ENCODE measurements around the gene PA2G4.

Gene PA2G4

GRCh38 chr12:56127888-56128669 is 23.7 kb downstream of the PA2G4 start, which contains the start of gene ESYT1:
ESYT1 (plus strand) TSS chr12:56128267; CDS start chr12:56128320, 53 bp downstream.
- TF ChIP-seq GATA2 (IDR thresholded peaks at IDR 0.05; ENCODE audit: low read depth, low read length) (peak; percentile 21; the same call in 1 of the 2 replicates), GATA3 (IDR thresholded peaks at IDR 0.05; ENCODE audit: low read depth, low read length) (no peak)

- no peak for TF ChIP-seq GATA2 (IDR thresholded peaks at IDR 0.05; ENCODE audit: low read depth, low read length)
- no peak for TF ChIP-seq GATA3 (IDR thresholded peaks at IDR 0.05; ENCODE audit: low read depth, low read length)
Observed at GRCh38 chr12:56128670-56129205, 24.4 kb downstream of the PA2G4 start.

GRCh38 chr12:56129206-56129941 is 25.0 kb downstream of the PA2G4 start:
- no peak for TF ChIP-seq GATA2 (IDR thresholded peaks at IDR 0.05; ENCODE audit: low read depth, low read length)
- TF ChIP-seq GATA3 (IDR thresholded peaks at IDR 0.05; ENCODE audit: low read depth, low read length): no peak

GRCh38 chr12:56129942-56130495 is 25.7 kb downstream of the PA2G4 start:
- TF ChIP-seq GATA3 (IDR thresholded peaks at IDR 0.05; ENCODE audit: low read depth, low read length) (no peak), GATA2 (IDR thresholded peaks at IDR 0.05; ENCODE audit: low read depth, low read length) (no peak)

GRCh38 chr12:56130876-56131275 is 26.5 kb downstream of the PA2G4 start:
- no peak for TF ChIP-seq GATA3 (IDR thresholded peaks at IDR 0.05; ENCODE audit: low read depth, low read length)

- TF ChIP-seq GATA3 (IDR thresholded peaks at IDR 0.05; ENCODE audit: low read depth, low read length) (no peak), GATA2 (IDR thresholded peaks at IDR 0.05; ENCODE audit: low read depth, low read length) (no peak)
Observed at GRCh38 chr12:56134897-56135296, 30.5 kb downstream of the PA2G4 start.

- TF ChIP-seq GATA2 (IDR thresholded peaks at IDR 0.05; ENCODE audit: low read depth, low read length) (no peak), GATA3 (IDR thresholded peaks at IDR 0.05; ENCODE audit: low read depth, low read length) (no peak)
Observed at GRCh38 chr12:56137853-56138571, 33.7 kb downstream of the PA2G4 start.

GRCh38 chr12:56141946-56142784 is 37.8 kb downstream of the PA2G4 start:
- TF ChIP-seq GATA2 (IDR thresholded peaks at IDR 0.05; ENCODE audit: low read depth, low read length) (no peak), GATA3 (IDR thresholded peaks at IDR 0.05; ENCODE audit: low read depth, low read length) (no peak)

- TF ChIP-seq GATA2 (IDR thresholded peaks at IDR 0.05; ENCODE audit: low read depth, low read length) (no peak), GATA3 (IDR thresholded peaks at IDR 0.05; ENCODE audit: low read depth, low read length) (no peak)
Observed at GRCh38 chr12:56143217-56143616, 38.9 kb downstream of the PA2G4 start.

GRCh38 chr12:56143870-56144269 is 39.5 kb downstream of the PA2G4 start:
- TF ChIP-seq GATA3 (IDR thresholded peaks at IDR 0.05; ENCODE audit: low read depth, low read length): no peak
- no peak for TF ChIP-seq GATA2 (IDR thresholded peaks at IDR 0.05; ENCODE audit: low read depth, low read length)

GRCh38 chr12:56145217-56145616 is 40.9 kb downstream of the PA2G4 start:
- TF ChIP-seq GATA3 (IDR thresholded peaks at IDR 0.05; ENCODE audit: low read depth, low read length): no peak
- no peak for TF ChIP-seq GATA2 (IDR thresholded peaks at IDR 0.05; ENCODE audit: low read depth, low read length)

- TF ChIP-seq GATA2 (IDR thresholded peaks at IDR 0.05; ENCODE audit: low read depth, low read length): no peak
- no peak for TF ChIP-seq GATA3 (IDR thresholded peaks at IDR 0.05; ENCODE audit: low read depth, low read length)
Observed at GRCh38 chr12:56146492-56147460, 42.4 kb downstream of the PA2G4 start.

Data from SH-SY5Y (cell line).